ENCODE results near the gene MSANTD2.
A peak's percentile ranks its signal among the peaks of the same experiment; 100 is the strongest.

The MSANTD2 gene

GRCh38 chr11:124800226-124800929 lies at the start of gene MSANTD2:
Gene MSANTD2 (minus strand): TSS chr11:124800406. CDS start chr11:124800380, 26 bp downstream.
- DNase-seq (ENCODE audit: low spot score): peak; percentile 94

GRCh38 chr11:124846070-124846673 lies 46.0 kb upstream of the MSANTD2 start:
- DNase-seq (ENCODE audit: low spot score): no peak

- DNase-seq (ENCODE audit: low spot score): no peak
Measured at GRCh38 chr11:124844664-124845079, 44.5 kb upstream of the MSANTD2 start.

GRCh38 chr11:124843616-124843910 lies 43.4 kb upstream of the MSANTD2 start:
- no peak for DNase-seq (ENCODE audit: low spot score)

- DNase-seq (ENCODE audit: low spot score): no peak
Measured at GRCh38 chr11:124842305-124842704, 42.1 kb upstream of the MSANTD2 start.

- no peak for DNase-seq (ENCODE audit: low spot score)
Measured at GRCh38 chr11:124841840-124842239, 41.6 kb upstream of the MSANTD2 start.

GRCh38 chr11:124841201-124841600 lies 41.0 kb upstream of the MSANTD2 start:
- no peak for DNase-seq (ENCODE audit: low spot score)

- DNase-seq (ENCODE audit: low spot score): no peak
Measured at GRCh38 chr11:124840666-124841065, 40.5 kb upstream of the MSANTD2 start.

- no peak for DNase-seq (ENCODE audit: low spot score)
Measured at GRCh38 chr11:124839972-124840621, 39.9 kb upstream of the MSANTD2 start.

GRCh38 chr11:124839128-124839971 lies 39.1 kb upstream of the MSANTD2 start:
- DNase-seq (ENCODE audit: low spot score): no peak

GRCh38 chr11:124838805-124839127 lies 38.6 kb upstream of the MSANTD2 start:
- DNase-seq (ENCODE audit: low spot score): no peak

- no peak for DNase-seq (ENCODE audit: low spot score)
Measured at GRCh38 chr11:124837491-124837856, 37.3 kb upstream of the MSANTD2 start.

- DNase-seq (ENCODE audit: low spot score): no peak
Measured at GRCh38 chr11:124835918-124836317, 35.7 kb upstream of the MSANTD2 start.

- no peak for DNase-seq (ENCODE audit: low spot score)
Measured at GRCh38 chr11:124834526-124835180, 34.4 kb upstream of the MSANTD2 start.

- no peak for DNase-seq (ENCODE audit: low spot score)
Measured at GRCh38 chr11:124832571-124832970, 32.4 kb upstream of the MSANTD2 start.

GRCh38 chr11:124831897-124832296 lies 31.7 kb upstream of the MSANTD2 start:
- no peak for DNase-seq (ENCODE audit: low spot score)

GRCh38 chr11:124830749-124831148 lies 30.5 kb upstream of the MSANTD2 start:
- DNase-seq (ENCODE audit: low spot score): no peak

GRCh38 chr11:124829986-124830385 lies 29.8 kb upstream of the MSANTD2 start:
- DNase-seq (ENCODE audit: low spot score): no peak

GRCh38 chr11:124825876-124826275 lies 25.7 kb upstream of the MSANTD2 start:
- no peak for DNase-seq (ENCODE audit: low spot score)

- DNase-seq (ENCODE audit: low spot score): no peak
Measured at GRCh38 chr11:124823512-124824376, 23.5 kb upstream of the MSANTD2 start.
